ENCODE results near the gene LRRC75B. TPM values are rescaled to one million over a fixed set of nuclear protein-coding genes. Genes with fewer than 3 reads are reported as not detected.

The LRRC75B gene
- total RNA-seq, 1 experiment from 2014 or later, result 7.9 TPM

- no peak for DNase-seq (ENCODE audit: low read depth, low spot score)
- H3K27ac ChIP-seq (ENCODE audit: low read depth, low read length), result no peak overlapping the region
- no peak for ATAC-seq
- ChIA-PET CTCF (no interaction called here), POLR2A (no interaction called here), RAD21 (ENCODE audit: low non-redundant PET in 1 of 2, low total read pairs in 2 of 2, uncharacterized antibody in 2 of 2, unreplicated experiment in 2 of 2) (no interaction called here)
- no peak overlapping the region for H3K9ac ChIP-seq (ENCODE audit: low read length)
- H3K27me3 ChIP-seq (ENCODE audit: insufficient read depth, low read length), result no peaks in the 10 kb centered on the region
- TF ChIP-seq SIN3A (IDR thresholded peaks at IDR 0.05; ENCODE audit: low read depth), result no peak
- TF ChIP-seq FOSL1 (IDR thresholded peaks at IDR 0.05; ENCODE audit: low read depth), result no peak
- no peak for TF ChIP-seq EZH2 (IDR thresholded peaks at IDR 0.05)
- TF ChIP-seq YY1 (IDR thresholded peaks at IDR 0.05; ENCODE audit: extremely low read depth, insufficient replicate concordance, low read depth, low read length), result no peak
- TF ChIP-seq RAD21 (IDR thresholded peaks at IDR 0.05; ENCODE audit: low read depth), result no peak
- no peak for TF ChIP-seq CBX3 (IDR thresholded peaks at IDR 0.05; ENCODE audit: low read depth)
- TF ChIP-seq ZNF274 (IDR thresholded peaks at IDR 0.05; ENCODE audit: low read depth, low read length), result no peak
- TF ChIP-seq, protein P1, sequence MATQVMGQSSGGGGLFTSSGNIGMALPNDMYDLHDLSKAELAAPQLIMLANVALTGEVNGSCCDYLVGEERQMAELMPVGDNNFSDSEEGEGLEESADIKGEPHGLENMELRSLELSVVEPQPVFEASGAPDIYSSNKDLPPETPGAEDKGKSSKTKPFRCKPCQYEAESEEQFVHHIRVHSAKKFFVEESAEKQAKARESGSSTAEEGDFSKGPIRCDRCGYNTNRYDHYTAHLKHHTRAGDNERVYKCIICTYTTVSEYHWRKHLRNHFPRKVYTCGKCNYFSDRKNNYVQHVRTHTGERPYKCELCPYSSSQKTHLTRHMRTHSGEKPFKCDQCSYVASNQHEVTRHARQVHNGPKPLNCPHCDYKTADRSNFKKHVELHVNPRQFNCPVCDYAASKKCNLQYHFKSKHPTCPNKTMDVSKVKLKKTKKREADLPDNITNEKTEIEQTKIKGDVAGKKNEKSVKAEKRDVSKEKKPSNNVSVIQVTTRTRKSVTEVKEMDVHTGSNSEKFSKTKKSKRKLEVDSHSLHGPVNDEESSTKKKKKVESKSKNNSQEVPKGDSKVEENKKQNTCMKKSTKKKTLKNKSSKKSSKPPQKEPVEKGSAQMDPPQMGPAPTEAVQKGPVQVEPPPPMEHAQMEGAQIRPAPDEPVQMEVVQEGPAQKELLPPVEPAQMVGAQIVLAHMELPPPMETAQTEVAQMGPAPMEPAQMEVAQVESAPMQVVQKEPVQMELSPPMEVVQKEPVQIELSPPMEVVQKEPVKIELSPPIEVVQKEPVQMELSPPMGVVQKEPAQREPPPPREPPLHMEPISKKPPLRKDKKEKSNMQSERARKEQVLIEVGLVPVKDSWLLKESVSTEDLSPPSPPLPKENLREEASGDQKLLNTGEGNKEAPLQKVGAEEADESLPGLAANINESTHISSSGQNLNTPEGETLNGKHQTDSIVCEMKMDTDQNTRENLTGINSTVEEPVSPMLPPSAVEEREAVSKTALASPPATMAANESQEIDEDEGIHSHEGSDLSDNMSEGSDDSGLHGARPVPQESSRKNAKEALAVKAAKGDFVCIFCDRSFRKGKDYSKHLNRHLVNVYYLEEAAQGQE (IDR thresholded peaks at IDR 0.05; ENCODE audit: low read depth), result no peak
- no peak for TF ChIP-seq SP1 (IDR thresholded peaks at IDR 0.05; ENCODE audit: low read depth)
- TF ChIP-seq EZH2phosphoT487 (IDR thresholded peaks at IDR 0.05; ENCODE audit: borderline replicate concordance), result no peak
- TF ChIP-seq EGR1 (IDR thresholded peaks at IDR 0.05; ENCODE audit: low read depth), result no peak
- intact Hi-C loops (cut with micrococcal nuclease), result no loop called here
- H3K4me1 ChIP-seq (ENCODE audit: control insufficient read depth in 1 of 2, insufficient read depth in 2 of 2, low read length in 2 of 2), result no peaks in the 10 kb centered on the region
- H3K4me3 ChIP-seq (replicated peaks in 1 of 2; ENCODE audit: low read depth in 1 of 2, low read length in 2 of 2), result no peak overlapping the region
- H4K20me1 ChIP-seq (ENCODE audit: insufficient read depth), result no peaks in the 10 kb centered on the region
- peaks cover 24 to 33% of the 10 kb centered on the region in 2 experiments; a peak in 3 of 4 replicates for H3K36me3 ChIP-seq (ENCODE audit: control insufficient read depth in 1 of 2, insufficient read depth in 2 of 2, low read length in 2 of 2)
- no peak overlapping the region for H3K4me2 ChIP-seq (ENCODE audit: low read length)
- H3K9me3 ChIP-seq (ENCODE audit: control insufficient read depth in 1 of 2, insufficient read depth in 1 of 2, low read depth in 1 of 2, low read length in 2 of 2), result no peaks in the 10 kb centered on the region
- BruUV-seq (replicated peaks), result no TSS peak
- no peaks in the 10 kb centered on the region for H3K9me2 ChIP-seq (ENCODE audit: insufficient read depth)
- H3K79me2 ChIP-seq (ENCODE audit: insufficient read depth, low read length), result peaks cover 4% of the 10 kb centered on the region; the same call in 1 of the 2 replicates
- H2AFZ ChIP-seq (ENCODE audit: low read depth, low read length, poor library complexity, severe bottlenecking), result no peak overlapping the region
These were observed 16.1 kb downstream of the LRRC75B start for GRCh38 chr22:24576778-24577177.
